Stimulated activated CD8-positive, alpha-beta memory T cell treated with anti-CD3 and anti-CD28 coated beads, Interleukin-2, amount 100 ng/mL, for 48 hours (primary cell): Measurements from ENCODE around the gene GFPT2.

Experiments used
- DNase-seq, 2 donors: peaks; one replicate each; pipeline ENCODE4 v3.0.0-alpha.2; 2020; ENCODE audit warnings: low read depth in 2 of 2

GFPT2 gene

DNA sequence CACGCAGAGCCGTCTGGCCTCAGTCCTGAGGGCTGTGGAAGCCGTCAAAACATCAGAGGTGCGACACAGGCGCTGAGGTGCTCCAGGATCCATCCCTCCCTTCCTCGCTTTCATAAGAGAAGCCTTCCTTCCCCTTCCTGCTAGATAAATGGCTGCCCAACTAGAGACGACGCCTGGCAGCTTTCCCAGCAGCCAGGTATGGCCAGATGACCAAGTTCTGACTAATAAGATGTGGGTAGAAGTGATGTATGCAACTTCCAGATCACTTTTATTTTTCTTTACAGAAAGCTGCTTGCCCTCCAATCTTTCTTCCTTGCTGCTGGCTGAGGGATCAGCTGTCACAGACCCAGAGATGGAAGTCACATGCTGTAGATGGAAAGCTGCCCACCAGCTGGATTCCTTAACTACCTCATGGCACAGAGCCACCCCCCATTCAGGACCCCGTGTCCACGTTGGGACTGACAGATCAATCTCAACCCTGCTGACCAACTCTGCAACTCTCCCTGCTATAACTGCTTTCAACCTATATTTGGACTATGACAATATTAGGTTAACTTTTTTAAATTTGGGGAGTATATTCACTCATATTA lies 70.0 kb downstream of the GFPT2 start:
- no peak for DNase-seq

DNA sequence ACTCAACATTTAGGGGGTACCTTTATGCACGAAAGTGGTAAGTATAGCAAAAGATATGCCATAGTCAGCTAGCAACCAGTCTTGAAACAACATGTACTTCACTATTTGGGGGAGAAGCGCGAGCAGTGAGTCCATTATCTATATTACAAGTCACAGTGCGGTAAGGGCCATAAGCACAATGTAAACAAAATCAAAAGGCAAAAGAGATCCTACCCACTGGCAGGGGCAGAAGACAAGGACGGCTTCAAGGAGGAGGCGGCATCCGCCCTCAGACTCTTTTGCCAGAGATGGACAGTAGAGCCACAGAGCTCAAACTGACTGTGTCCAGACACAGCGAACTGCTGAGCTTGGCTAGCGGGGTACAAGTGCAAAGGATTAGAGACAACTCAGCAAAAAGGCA lies 70.9 kb downstream of the GFPT2 start:
- no peak for DNase-seq

DNA sequence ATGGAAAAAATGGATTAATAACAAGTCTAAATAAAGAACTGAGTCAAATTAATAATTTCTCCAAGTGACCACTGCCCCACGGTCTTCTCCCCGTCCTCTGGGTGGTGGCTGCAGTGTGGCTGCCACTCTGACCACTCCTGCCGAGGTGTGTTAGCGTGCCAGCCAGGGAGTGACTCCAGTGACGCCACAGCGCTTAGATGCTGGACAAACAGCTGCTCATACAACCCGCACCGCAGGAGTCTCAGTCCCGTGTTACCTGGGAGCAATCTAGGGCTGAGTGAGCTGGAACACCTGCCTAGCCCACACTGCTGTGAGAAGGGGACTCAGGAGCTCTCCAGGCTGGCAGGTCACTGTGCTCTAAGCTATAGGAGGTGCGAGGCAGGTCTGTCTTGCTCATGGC lies 71.4 kb downstream of the GFPT2 start:
- DNase-seq: no peak

DNA sequence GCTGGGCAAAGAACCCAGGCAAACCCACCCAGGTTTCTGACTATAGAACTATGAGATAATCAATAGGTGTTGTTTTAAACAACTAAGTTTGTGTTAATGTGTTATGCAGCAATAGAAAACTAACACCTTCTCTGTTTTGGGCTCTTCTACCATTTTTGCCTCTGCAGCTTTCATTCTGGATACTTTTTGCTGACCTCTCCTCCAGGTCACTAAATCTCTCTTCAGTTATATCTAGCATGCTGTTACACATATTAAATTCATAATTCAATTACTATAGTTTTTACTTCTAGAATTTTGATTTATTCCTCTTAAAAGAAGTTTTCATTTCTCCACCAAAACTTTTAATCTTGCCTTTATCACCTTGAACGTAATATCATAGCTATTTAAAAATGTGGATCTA lies 78.4 kb downstream of the GFPT2 start:
- DNase-seq: no peak

DNA sequence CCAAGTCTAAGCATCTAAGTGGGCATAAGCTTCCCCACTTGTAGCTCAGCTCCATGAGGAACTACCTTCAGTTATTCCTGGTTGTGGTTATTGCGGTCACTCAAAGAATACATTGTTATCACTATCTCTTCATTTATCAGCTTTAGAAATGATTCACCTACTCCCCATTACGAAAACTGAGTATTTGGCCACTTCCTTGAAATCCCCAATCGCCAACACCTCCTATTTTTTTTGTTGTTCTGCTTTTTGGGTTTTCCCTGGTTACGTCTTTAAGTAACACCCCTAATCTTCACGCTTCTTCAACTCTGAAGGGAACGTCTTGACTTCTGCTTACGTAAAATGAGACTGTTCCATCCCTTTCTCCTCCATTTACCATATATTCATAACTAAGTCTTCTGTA lies 81.9 kb downstream of the GFPT2 start:
- no peak for DNase-seq

DNA sequence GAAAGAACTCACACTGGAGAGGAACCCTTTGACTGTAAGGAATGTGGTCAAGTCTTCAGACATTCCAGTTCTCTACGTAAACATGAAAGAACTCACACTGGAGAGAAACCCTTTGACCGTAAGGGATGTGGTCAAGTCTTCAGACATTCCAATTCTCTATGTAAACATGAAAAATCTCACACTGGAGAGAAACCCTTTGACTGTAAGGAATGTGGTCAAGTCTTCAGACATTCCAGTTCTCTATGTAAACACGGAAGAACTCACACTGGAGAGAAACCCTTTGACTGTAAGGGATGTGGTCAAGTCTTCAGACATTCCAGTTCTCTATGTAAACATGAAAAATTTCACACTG lies 93.9 kb downstream of the GFPT2 start:
- DNase-seq: no peak

DNA sequence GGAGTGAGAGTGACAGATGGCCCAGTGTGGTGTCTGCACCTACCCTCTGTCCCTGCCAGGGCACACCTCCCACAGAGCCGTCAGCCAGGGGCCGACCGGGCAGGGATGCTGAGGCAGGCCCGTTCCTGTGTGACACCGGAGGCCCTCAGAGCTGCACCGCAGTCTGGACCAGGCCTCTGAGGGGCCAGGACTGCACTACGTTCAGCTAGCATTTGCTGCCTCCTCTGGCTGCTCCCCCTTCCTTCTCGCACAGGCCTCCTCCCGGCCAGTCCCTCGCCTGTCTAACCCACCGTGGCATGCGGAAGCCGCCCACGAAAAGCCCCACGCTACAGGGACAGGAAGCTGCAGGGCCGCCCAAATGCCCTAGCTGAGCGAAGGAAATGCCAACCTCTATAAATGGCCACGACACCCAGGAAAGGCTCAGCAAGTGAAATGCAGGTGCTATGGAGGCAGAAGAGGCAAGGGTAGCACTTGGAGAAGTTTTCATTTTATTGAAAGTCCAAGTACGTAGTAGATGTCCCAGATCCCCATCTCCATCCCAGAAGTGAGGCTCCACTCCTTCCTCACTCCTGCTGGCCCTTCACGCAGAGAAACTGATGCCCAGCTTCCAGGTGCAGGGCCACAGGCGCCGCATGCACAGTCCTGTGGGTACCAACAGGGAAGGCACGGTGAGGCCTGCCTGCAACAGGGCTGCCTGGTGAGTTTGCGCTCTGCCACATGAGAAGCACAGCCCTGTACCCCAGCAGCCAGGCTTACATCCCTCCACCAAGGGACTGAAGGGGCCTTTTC lies 99.9 kb downstream of the GFPT2 start:
- no peak for DNase-seq

DNA sequence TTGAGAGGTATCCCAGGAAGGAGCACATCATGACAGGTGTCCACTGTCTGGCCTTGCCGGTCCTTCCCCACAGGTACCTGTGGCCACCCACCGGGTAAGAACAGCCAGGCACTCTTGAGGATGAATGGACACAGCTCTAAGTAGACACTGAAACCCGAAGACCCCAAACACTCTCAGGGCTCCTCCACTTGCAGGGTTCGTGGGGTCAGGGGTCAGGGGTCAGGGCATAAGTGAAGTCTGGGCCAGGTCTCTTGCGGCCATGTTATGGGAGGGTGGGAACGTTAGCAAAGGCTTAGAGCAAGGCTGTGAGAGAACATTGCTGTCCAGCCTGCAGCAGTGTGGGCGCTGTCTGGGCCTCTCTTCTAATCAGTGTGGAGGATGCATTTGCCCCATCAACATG lies 101.2 kb downstream of the GFPT2 start:
- DNase-seq: no peak

DNA sequence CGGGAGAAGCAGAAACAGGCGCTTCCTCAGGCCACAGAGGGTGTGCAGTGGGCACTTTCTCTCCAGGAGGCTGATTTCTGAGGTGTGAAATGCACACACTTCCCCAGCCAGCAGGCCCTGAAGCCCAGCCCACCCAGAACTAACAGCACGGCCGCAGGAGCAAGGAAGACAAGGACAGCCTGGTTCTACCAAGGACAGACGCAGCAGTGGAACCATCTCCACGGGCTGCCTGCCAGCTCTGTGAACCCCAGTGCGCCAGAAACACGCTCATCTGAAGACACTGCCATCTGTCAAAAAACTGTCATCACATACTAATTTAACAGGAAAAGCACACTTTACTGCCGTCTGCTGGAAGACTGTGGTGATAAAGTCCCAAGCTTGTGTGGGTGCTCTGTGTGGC lies 102.0 kb downstream of the GFPT2 start:
- no peak for DNase-seq
